Suprapubic skin (tissue), 4 donors: ENCODE data around the gene ENPP1.

Experiments used
- CTCF ChIP-seq, 2 donors: fragments of 200-600 bp in 1 of 2; fragments of 450-650 bp in 1 of 2; sonication (generic) in 1 of 2; IDR thresholded peaks; one replicate each; pipeline ENCODE4 v1.5.1; 2016 to 2019; ENCODE audit warnings: antibody characterized with exemption in 2 of 2, mild to moderate bottlenecking in 1 of 2, moderate library complexity in 1 of 2
- EP300 ChIP-seq: sonication (generic); formaldehyde crosslinking; IDR thresholded peaks from one replicate; pipeline ENCODE4 v1.6.1; 2017; ENCODE audit warnings: antibody characterized with exemption
- POLR2A ChIP-seq, 2 donors: fragments of 450-650 bp; IDR thresholded peaks; one replicate each; pipeline ENCODE4 v1.6.1; 2017; ENCODE audit warnings: antibody characterized with exemption in 2 of 2, mild to moderate bottlenecking in 2 of 2, moderate library complexity in 2 of 2
- POLR2AphosphoS5 ChIP-seq, 3 donors: sonication (generic); formaldehyde crosslinking; IDR thresholded peaks; one replicate each; pipeline ENCODE4 v1.6.1; 2017; ENCODE audit warnings: antibody characterized with exemption in 3 of 3

GRCh38 chr6:131813991-131814390 lies 6.2 kb downstream of the ENPP1 start:
- TF ChIP-seq POLR2A (IDR thresholded peaks at IDR 0.05), result no peak
- no peak for TF ChIP-seq CTCF (IDR thresholded peaks at IDR 0.05)
- no peak for TF ChIP-seq POLR2AphosphoS5 (IDR thresholded peaks at IDR 0.05)
- TF ChIP-seq EP300, result no peak
